NCI-H774 (cell line): Measurements from ENCODE around the gene TRIM56.
"Not testable (repeated sequence)": the region's sequence is repeated elsewhere in the genome, so short reads cannot be mapped to it uniquely, and the experiment has no call there.

Experiments
- DNase-seq: peaks from one replicate; lab custom pipeline; 2025; lab: John Stamatoyannopoulos, UW

TRIM56 gene, protein sequence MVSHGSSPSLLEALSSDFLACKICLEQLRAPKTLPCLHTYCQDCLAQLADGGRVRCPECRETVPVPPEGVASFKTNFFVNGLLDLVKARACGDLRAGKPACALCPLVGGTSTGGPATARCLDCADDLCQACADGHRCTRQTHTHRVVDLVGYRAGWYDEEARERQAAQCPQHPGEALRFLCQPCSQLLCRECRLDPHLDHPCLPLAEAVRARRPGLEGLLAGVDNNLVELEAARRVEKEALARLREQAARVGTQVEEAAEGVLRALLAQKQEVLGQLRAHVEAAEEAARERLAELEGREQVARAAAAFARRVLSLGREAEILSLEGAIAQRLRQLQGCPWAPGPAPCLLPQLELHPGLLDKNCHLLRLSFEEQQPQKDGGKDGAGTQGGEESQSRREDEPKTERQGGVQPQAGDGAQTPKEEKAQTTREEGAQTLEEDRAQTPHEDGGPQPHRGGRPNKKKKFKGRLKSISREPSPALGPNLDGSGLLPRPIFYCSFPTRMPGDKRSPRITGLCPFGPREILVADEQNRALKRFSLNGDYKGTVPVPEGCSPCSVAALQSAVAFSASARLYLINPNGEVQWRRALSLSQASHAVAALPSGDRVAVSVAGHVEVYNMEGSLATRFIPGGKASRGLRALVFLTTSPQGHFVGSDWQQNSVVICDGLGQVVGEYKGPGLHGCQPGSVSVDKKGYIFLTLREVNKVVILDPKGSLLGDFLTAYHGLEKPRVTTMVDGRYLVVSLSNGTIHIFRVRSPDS

GRCh38 chr7:101085162-101085964 is at the start of gene TRIM56:
TSS of gene TRIM56 (plus strand) at chr7:101085481. CDS start at chr7:101087313, 1,832 bp downstream.
- peak; percentile 79 for DNase-seq

- no peak for DNase-seq
Observed at GRCh38 chr7:101035941-101036340, 49.3 kb upstream of the TRIM56 start.

DNA sequence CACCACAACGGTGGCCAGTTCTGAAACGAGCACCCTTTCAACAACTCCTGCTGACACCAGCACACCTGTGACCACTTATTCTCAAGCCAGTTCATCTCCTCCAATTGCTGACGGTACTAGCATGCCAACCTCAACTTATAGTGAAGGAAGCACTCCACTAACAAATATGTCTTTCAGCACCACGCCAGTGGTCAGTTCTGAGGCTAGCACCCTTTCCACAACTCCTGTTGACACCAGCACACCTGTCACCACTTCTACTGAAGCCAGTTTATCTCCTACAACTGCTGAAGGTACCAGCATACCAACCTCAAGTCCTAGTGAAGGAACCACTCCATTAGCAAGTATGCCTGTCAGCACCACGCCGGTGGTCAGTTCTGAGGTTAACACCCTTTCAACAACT is 44.0 kb upstream of the TRIM56 start:
- DNase-seq: not testable (repeated sequence)

- DNase-seq: no peak
Observed at GRCh38 chr7:101058355-101058754, 26.9 kb upstream of the TRIM56 start.

- DNase-seq: no peak
Observed at GRCh38 chr7:101059620-101059942, 25.7 kb upstream of the TRIM56 start.

DNA sequence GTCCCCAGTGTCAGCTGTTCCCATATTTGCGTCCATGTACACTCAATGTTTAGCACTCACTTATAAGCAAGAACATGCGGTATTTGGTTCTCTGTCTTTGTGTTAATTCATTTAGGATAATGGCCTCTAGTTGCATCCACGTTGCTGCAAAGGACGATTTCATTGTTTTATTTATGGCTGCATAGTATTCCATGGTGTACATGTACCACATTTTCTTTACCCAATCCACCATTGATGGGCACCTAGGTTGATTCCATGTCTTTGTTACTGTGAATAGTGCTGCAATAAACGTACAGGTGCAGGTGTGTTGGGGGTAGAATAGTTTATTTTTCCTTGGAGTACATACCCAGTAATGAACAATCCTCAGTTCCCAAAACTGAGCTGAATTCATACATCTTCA is 24.3 kb upstream of the TRIM56 start:
- DNase-seq: no peak

DNA sequence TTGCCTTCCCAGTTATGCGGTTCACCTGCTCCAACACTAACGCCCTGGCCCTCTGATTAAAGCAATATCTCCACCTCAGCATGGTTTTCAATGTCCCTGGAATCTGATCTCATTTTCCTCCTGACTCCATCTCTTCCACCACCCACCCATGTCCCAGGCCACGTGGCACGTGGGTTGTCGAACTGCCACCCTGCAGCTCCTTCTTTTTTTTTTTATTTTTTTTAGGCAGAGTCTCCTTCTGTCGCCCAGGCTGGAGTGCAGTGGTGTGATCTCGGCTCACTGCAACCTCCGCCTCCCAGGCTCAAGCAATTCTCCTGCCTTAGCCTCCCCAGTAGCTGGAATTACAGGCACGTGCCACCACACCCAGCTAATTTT is 21.1 kb upstream of the TRIM56 start:
- not testable (repeated sequence) for DNase-seq

DNA sequence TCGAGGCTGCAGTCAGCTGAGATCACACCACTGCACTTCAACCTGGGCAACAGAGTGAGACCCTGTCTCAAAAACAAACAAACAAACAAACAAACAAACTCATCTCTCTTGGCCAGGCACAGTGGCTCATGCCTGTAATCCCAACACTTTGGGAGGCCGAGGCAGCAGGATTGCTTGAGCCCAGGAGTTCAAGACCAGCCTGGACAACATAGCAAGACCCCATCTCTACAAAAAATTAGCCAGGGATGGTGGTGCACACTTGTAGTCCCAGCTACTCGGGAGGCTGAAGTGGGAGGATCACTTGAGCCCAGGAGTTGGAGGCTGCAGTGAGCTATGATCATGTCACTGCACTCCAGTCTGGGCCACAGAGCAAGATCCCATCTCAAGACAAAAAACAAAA is 20.1 kb upstream of the TRIM56 start:
- DNase-seq: not testable (repeated sequence)

DNA sequence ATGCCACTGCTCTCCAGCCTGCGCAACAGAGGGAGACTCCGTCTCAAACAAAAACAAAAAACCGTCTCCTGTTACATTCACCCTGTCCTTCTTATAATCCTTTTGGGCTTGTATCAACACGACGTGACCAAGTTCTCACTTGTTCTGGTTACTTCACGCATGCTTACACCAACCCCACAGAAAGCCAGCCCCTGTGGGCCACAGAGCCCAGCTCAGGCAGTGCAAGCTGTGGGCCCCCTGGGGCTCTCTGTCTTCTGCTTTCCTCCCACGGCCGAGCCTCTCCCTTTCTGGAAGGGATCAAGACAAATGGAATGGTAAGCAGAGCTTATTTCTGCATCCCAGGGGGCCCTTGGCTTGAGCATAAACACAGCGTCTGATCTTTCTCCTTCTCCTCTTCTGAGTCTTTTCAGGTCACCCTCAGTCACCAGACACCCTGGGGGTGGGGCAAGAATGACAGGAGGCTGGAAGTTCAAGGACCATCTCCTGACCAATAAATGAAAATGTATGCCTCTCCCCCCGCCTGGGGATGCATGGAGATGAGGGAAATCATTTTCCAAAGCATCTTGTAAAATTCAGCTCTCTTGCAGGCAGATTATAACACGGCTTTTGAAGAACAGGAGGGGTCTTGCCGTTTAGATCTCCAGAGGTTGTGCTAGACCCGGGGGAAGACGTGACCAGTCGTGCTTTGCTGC is 19.0 kb upstream of the TRIM56 start:
- DNase-seq: no peak

GRCh38 chr7:101066833-101067177 is 18.5 kb upstream of the TRIM56 start:
- no peak for DNase-seq

DNA sequence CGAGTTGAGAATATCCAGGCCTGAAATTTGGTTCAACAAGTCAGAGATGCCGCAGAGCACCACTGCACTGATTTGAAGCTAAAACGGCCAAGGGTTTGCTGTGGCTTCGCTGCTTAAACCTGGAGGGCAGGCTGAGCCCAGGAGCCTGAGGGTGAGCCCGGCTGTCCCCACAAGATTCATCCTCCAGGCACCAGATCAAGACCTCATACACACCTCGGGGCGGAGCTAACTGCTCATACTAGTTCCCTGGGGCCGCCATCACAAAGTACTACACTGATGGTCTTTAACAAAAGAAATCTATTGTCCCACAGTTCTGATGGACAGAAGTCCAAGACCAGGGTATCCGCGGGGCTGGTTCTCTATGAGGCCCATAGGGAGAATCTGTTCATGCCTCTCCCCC is 16.9 kb upstream of the TRIM56 start:
- no peak for DNase-seq

GRCh38 chr7:101071362-101072104 is 13.7 kb upstream of the TRIM56 start:
- not testable (repeated sequence) for DNase-seq

GRCh38 chr7:101075646-101076045 is 9.6 kb upstream of the TRIM56 start:
- DNase-seq: no peak

- DNase-seq: not testable (repeated sequence)
Observed at GRCh38 chr7:101076183-101076582, 9.1 kb upstream of the TRIM56 start.

DNA sequence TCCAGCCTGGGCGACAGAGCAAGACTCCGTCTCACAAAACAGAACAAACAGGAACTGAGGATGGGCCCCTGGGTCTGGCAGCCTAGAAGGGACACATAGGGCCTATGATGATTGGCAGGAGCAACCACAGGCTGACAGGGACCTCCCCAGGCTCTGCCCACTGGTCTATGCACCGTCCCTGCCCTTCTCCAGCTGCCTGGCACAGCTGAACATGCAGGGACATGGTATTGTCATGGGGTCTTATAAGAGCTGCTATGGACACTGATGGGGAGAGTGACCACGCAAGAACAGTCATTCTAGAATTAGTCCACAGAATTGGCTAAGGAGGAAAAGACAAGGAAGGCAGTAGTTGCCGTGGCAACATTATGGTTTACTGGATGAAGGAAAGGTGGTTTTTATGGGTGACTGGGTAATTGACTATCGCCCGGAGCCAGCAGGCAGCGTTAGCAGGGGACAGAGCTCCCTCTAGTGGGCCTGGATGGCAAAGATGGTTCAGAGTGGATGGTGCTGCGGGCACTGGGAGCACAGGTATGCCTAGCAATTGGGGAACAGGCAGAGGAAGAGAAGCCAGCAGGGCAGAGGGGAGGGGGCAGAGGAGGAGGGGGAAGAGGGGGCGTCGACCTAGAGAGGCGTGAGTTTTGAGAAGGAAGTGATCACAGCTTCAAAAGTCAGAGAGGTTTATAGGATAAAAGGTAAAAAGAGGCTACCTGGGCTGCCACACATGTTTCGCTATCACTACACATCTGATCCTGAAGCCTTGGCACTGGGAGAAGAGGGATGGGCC is 7.8 kb upstream of the TRIM56 start:
- DNase-seq: peak; percentile 44

DNA sequence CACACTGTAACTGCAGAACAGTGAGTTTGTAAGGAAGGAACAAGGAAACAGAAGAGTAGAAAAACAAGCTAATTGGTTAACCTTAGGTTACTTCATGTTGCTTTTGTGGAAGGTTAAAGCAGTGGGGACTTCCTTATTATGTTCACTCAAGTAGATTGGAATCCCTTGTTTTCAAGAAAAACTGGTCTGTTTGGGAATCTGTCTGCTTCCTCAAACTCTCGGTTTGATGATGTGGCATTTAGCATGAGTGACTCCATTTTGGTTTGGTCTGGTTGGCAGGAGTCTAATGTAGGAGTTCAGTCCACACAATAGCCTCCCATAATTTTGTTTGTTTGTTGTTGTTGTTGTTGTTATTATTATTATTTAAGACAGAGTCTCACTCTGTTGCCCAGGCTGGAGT is 3.8 kb upstream of the TRIM56 start:
- no peak for DNase-seq

GRCh38 chr7:101084865-101085161 is 468 bp upstream of the TRIM56 start:
- no peak for DNase-seq

DNA sequence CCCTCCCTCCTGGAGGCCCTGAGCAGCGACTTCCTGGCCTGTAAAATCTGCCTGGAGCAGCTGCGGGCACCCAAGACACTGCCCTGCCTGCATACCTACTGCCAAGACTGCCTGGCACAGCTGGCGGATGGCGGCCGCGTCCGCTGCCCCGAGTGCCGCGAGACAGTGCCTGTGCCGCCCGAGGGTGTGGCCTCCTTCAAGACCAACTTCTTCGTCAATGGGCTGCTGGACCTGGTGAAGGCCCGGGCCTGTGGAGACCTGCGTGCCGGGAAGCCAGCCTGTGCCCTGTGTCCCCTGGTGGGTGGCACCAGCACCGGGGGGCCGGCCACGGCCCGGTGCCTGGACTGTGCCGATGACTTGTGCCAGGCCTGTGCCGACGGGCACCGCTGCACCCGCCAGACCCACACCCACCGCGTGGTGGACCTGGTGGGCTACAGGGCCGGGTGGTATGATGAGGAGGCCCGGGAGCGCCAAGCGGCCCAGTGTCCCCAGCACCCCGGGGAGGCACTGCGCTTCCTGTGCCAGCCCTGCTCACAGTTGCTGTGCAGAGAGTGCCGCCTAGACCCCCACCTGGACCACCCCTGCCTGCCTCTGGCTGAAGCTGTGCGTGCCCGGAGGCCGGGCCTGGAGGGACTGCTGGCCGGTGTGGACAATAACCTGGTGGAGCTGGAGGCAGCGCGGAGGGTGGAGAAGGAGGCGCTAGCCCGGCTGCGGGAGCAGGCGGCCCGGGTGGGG is 2.2 kb downstream of the TRIM56 start:
- no peak for DNase-seq

DNA sequence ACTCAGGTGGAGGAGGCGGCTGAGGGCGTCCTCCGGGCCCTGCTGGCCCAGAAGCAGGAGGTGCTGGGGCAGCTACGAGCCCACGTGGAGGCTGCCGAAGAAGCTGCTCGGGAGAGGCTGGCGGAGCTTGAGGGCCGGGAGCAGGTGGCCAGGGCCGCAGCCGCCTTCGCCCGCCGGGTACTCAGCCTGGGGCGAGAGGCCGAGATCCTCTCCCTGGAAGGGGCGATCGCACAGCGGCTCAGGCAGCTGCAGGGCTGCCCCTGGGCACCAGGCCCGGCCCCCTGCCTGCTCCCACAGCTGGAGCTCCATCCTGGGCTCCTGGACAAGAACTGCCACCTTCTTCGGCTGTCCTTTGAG is 2.8 kb downstream of the TRIM56 start:
- DNase-seq: no peak

- no peak for DNase-seq
Observed at GRCh38 chr7:101088858-101089529, 3.7 kb downstream of the TRIM56 start.
